Suprapubic skin (tissue), 4 donors: ENCODE data around the gene LRBA. TPM values are rescaled to one million over a fixed set of nuclear protein-coding genes. Genes with fewer than 3 reads are reported as not detected.

Experiments used
- DNase-seq, 2 donors: peaks; one replicate each; pipeline ENCODE4 v3.0.0-alpha.2; 2019; ENCODE audit warnings: low spot score in 2 of 2
- H3K27ac ChIP-seq: fragments of 200-600 bp; sonication (generic); one replicate; pipeline ENCODE4 v1.5.1; 2019
- H3K27me3 ChIP-seq: fragments of 200-600 bp; sonication (generic); one replicate; pipeline ENCODE4 v1.5.1; 2019
- H3K36me3 ChIP-seq: fragments of 200-600 bp; sonication (generic); one replicate; pipeline ENCODE4 v1.5.1; 2019
- H3K4me1 ChIP-seq: fragments of 200-600 bp; sonication (generic); one replicate; pipeline ENCODE4 v1.5.1; 2019
- H3K4me3 ChIP-seq: fragments of 200-600 bp; sonication (generic); one replicate; pipeline ENCODE4 v1.5.1; 2019; ENCODE audit warnings: mild to moderate bottlenecking
- H3K9me3 ChIP-seq: fragments of 200-600 bp; sonication (generic); one replicate; pipeline ENCODE4 v1.5.1; 2019
- EP300 ChIP-seq: sonication (generic); formaldehyde crosslinking; IDR thresholded peaks from one replicate; pipeline ENCODE4 v1.6.1; 2017; ENCODE audit warnings: antibody characterized with exemption
- POLR2A ChIP-seq, 2 donors: fragments of 450-650 bp; IDR thresholded peaks; one replicate each; pipeline ENCODE4 v1.6.1; 2017; ENCODE audit warnings: antibody characterized with exemption in 2 of 2, mild to moderate bottlenecking in 2 of 2, moderate library complexity in 2 of 2
- POLR2AphosphoS5 ChIP-seq, 3 donors: sonication (generic); formaldehyde crosslinking; IDR thresholded peaks; one replicate each; pipeline ENCODE4 v1.6.1; 2017; ENCODE audit warnings: antibody characterized with exemption in 3 of 3
- WGBS: methylation state at CpG from one replicate; pipeline ENCODE4 v1.1.5; 2018; 5-methylcytosine and 5-hydroxymethylcytosine counted together
- total RNA-seq, 4 donors: library from RNA; depleted of rRNA; stranded (reverse); fragments of >200 nt; gene quantifications; one replicate each; pipeline ENCODE4 v1.1.0, GENCODE V29; 2016
- TF ChIP-seq, protein P1 (sequence below), 2 donors: fragments of 200-600 bp in 1 of 2; fragments of 450-650 bp in 1 of 2; sonication (generic) in 1 of 2; IDR thresholded peaks; one replicate each; pipeline ENCODE4 v1.5.1; 2016 to 2019; ENCODE audit warnings: antibody characterized with exemption in 2 of 2, mild to moderate bottlenecking in 1 of 2, moderate library complexity in 1 of 2

LRBA gene
- total RNA-seq, 4 donors from 2014 or later, result 64.6 to 128 (median 81.0) TPM

DNA sequence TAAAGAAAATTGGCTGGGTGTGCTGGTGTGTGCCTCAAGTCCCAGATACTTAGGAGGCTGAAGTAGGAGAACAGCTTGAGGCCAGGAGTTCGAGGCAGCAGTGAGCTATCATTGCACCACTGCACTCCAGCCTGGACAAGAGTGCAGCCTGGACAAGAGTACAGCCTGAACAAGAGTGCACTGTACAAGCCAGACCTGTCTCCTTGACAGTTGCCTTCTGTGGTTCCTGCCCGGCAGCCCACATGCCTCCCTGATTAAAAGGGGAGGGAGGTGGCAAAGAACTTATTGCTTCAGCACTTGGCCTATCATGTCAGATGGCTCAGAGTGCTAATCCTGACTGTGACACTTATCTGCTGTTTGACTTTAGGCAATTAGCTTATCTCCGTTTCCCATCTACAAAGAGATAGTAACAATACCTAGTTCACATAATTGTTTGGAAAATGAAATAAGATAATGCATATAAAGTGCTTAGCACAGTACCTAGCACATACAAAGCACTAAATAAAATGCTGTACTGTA lies 687.8 kb downstream of the LRBA start:
- Histone ChIP-seq H3K27me3 (no peaks in the 10 kb centered on the region), H3K4me1 (no peaks in the 10 kb centered on the region), H3K36me3 (no peaks in the 10 kb centered on the region), H3K27ac (no peak overlapping the region), H3K9me3 (no peaks in the 10 kb centered on the region), H3K4me3 (no peak overlapping the region)
- no peak for DNase-seq
- WGBS, result 86% methylated on average over 3 of the region's 3 CpGs
- TF ChIP-seq POLR2A (IDR thresholded peaks at IDR 0.05) (no peak), POLR2AphosphoS5 (IDR thresholded peaks at IDR 0.05) (no peak), EP300 (no peak)
- TF ChIP-seq, protein P1, sequence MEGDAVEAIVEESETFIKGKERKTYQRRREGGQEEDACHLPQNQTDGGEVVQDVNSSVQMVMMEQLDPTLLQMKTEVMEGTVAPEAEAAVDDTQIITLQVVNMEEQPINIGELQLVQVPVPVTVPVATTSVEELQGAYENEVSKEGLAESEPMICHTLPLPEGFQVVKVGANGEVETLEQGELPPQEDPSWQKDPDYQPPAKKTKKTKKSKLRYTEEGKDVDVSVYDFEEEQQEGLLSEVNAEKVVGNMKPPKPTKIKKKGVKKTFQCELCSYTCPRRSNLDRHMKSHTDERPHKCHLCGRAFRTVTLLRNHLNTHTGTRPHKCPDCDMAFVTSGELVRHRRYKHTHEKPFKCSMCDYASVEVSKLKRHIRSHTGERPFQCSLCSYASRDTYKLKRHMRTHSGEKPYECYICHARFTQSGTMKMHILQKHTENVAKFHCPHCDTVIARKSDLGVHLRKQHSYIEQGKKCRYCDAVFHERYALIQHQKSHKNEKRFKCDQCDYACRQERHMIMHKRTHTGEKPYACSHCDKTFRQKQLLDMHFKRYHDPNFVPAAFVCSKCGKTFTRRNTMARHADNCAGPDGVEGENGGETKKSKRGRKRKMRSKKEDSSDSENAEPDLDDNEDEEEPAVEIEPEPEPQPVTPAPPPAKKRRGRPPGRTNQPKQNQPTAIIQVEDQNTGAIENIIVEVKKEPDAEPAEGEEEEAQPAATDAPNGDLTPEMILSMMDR (IDR thresholded peaks at IDR 0.05), result no peak

GRCh38 chr4:150325872-150326271 lies 689.2 kb downstream of the LRBA start:
- DNase-seq, result no peak
- 61% methylated on average over 2 of the region's 2 CpGs for WGBS
- Histone ChIP-seq H3K27me3 (no peaks in the 10 kb centered on the region), H3K4me3 (no peak overlapping the region), H3K9me3 (no peaks in the 10 kb centered on the region), H3K36me3 (no peaks in the 10 kb centered on the region), H3K4me1 (no peaks in the 10 kb centered on the region), H3K27ac (no peak overlapping the region)
- TF ChIP-seq POLR2A (IDR thresholded peaks at IDR 0.05) (no peak), POLR2AphosphoS5 (IDR thresholded peaks at IDR 0.05) (no peak), EP300 (no peak)
- TF ChIP-seq, protein P1 (IDR thresholded peaks at IDR 0.05), result no peak

GRCh38 chr4:150323406-150324325 lies 691.4 kb downstream of the LRBA start:
- no peak overlapping the region for H3K4me3 ChIP-seq
- no peaks in the 10 kb centered on the region for H3K27me3 ChIP-seq
- no peak for TF ChIP-seq POLR2AphosphoS5 (IDR thresholded peaks at IDR 0.05)
- TF ChIP-seq, protein P1 (IDR thresholded peaks at IDR 0.05), result no peak
- TF ChIP-seq EP300, result no peak
- no peak for TF ChIP-seq POLR2A (IDR thresholded peaks at IDR 0.05)
- no peak for DNase-seq
- no peaks in the 10 kb centered on the region for H3K9me3 ChIP-seq
- peaks cover 5% of the 10 kb centered on the region for H3K36me3 ChIP-seq
- H3K27ac ChIP-seq, result no peak overlapping the region
- no peaks in the 10 kb centered on the region for H3K4me1 ChIP-seq
- WGBS, result 82% methylated on average over 7 of the region's 7 CpGs

DNA sequence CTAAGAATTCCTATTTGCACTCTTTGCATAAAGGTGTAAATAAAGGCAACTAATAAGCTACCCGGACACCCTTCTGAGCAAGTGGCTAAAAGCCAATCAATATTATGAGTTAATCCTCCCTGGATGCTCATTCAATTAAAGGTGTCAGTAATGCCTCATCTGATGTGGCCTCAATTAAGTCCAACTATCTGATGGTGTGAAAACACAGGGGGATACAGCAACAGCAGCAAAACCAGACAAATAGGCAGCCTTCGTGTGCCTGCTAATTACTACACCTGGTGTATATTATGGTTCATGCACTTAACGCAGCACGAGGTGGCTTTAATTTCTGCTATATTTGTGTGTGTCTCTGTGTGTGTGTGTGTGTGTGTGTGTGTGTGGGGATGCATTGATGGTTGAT lies 692.4 kb downstream of the LRBA start:
- 85% methylated on average over 4 of the region's 4 CpGs for WGBS
- Histone ChIP-seq H3K4me3 (no peak overlapping the region), H3K27me3 (no peaks in the 10 kb centered on the region), H3K36me3 (peaks cover 5% of the 10 kb centered on the region), H3K27ac (no peak overlapping the region), H3K9me3 (no peaks in the 10 kb centered on the region), H3K4me1 (no peaks in the 10 kb centered on the region)
- TF ChIP-seq, protein P1 (IDR thresholded peaks at IDR 0.05), result no peak
- TF ChIP-seq POLR2A (IDR thresholded peaks at IDR 0.05), result no peak
- no peak for TF ChIP-seq POLR2AphosphoS5 (IDR thresholded peaks at IDR 0.05)
- TF ChIP-seq EP300, result no peak
- no peak for DNase-seq

DNA sequence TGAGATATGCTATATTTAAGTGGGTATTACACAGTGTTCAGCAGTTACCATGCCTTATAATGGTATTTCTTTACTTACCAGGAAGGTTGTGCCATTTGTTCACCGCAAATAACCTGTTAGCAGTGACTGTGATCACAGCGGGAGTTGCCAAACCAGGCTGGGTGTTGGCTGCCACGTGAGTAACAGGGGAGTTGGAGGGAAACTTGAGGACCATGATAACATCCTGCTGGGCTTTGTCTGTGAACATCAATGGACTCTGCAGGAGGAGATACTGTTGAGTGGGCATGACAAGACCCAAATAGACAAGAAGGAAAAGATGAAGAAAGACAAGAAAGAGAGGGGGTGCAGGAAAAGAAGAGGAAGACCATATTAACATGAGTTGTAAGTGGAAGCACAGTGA lies 694.0 kb downstream of the LRBA start:
- Histone ChIP-seq H3K9me3 (no peaks in the 10 kb centered on the region), H3K4me3 (no peak overlapping the region), H3K36me3 (peaks cover 5% of the 10 kb centered on the region), H3K4me1 (no peaks in the 10 kb centered on the region), H3K27me3 (no peaks in the 10 kb centered on the region), H3K27ac (no peak overlapping the region)
- TF ChIP-seq POLR2A (IDR thresholded peaks at IDR 0.05), result no peak
- TF ChIP-seq EP300, result no peak
- TF ChIP-seq, protein P1 (IDR thresholded peaks at IDR 0.05), result no peak
- no peak for TF ChIP-seq POLR2AphosphoS5 (IDR thresholded peaks at IDR 0.05)
- no peak for DNase-seq
- WGBS, result 80% methylated on average over 3 of the region's 3 CpGs
